Endothelial cell of umbilical vein (primary cell): ENCODE measurements around the gene FLVCR2.

Experiments
- EZH2 ChIP-seq: IDR thresholded peaks from 2 replicates; pipeline ENCODE4 v1.6.1; 2012; ENCODE audit warnings: borderline replicate concordance, low read depth, mild to moderate bottlenecking, moderate library complexity, low read length, inconsistent platforms; ENCODE audit not compliant: severe bottlenecking
- FOS ChIP-seq: IDR thresholded peaks from 2 replicates; pipeline ENCODE4 v1.6.1; 2011; ENCODE audit warnings: mild to moderate bottlenecking, low read length, moderate library complexity, borderline replicate concordance; ENCODE audit not compliant: insufficient read depth
- GATA2 ChIP-seq: IDR thresholded peaks from 2 replicates; pipeline ENCODE4 v1.7.0; 2011; ENCODE audit warnings: low read depth, mild to moderate bottlenecking, moderate library complexity, mixed read lengths, low read length; ENCODE audit not compliant: insufficient read length, insufficient read depth
- JUN ChIP-seq: IDR thresholded peaks from 2 replicates; pipeline ENCODE4 v1.6.1; 2011; ENCODE audit warnings: borderline replicate concordance, low read depth; ENCODE audit not compliant: insufficient read length, insufficient read depth
- MYC ChIP-seq: IDR thresholded peaks from one replicate; pipeline ENCODE4 v1.6.1; 2011; ENCODE audit warnings: mild to moderate bottlenecking, low read depth, low read length
- POLR2A ChIP-seq: IDR thresholded peaks from 2 replicates; pipeline ENCODE4 v1.6.1; 2012; ENCODE audit warnings: low read depth, mild to moderate bottlenecking, control low read depth, low read length
- POLR2AphosphoS5 ChIP-seq: IDR thresholded peaks from 2 replicates; pipeline ENCODE4 v1.6.1; 2012; ENCODE audit warnings: low read depth, mild to moderate bottlenecking, control low read depth, low read length, moderate library complexity; ENCODE audit not compliant: insufficient read depth
- TF ChIP-seq, protein P1 (sequence below), 2 donors: IDR thresholded peaks; 1 replicate in 1 of 2; 2 replicates in 1 of 2; pipeline ENCODE4 v1.5.1; 2011; ENCODE audit warnings: low read length in 2 of 2, mild to moderate bottlenecking in 2 of 2, moderate library complexity in 2 of 2, control low read depth in 1 of 2, inconsistent platforms in 1 of 2, low read depth in 1 of 2; ENCODE audit not compliant: insufficient read depth in 1 of 2; ENCODE audit errors: extremely low read depth in 1 of 2
- TF ChIP-seq, protein P2 (sequence below): IDR thresholded peaks from 2 replicates; pipeline ENCODE4 v1.6.1; 2011; ENCODE audit not compliant: insufficient read depth, insufficient read length

GRCh38 chr14:75657331-75657730 lies 78.9 kb downstream of the FLVCR2 start:
- TF ChIP-seq, protein P1, sequence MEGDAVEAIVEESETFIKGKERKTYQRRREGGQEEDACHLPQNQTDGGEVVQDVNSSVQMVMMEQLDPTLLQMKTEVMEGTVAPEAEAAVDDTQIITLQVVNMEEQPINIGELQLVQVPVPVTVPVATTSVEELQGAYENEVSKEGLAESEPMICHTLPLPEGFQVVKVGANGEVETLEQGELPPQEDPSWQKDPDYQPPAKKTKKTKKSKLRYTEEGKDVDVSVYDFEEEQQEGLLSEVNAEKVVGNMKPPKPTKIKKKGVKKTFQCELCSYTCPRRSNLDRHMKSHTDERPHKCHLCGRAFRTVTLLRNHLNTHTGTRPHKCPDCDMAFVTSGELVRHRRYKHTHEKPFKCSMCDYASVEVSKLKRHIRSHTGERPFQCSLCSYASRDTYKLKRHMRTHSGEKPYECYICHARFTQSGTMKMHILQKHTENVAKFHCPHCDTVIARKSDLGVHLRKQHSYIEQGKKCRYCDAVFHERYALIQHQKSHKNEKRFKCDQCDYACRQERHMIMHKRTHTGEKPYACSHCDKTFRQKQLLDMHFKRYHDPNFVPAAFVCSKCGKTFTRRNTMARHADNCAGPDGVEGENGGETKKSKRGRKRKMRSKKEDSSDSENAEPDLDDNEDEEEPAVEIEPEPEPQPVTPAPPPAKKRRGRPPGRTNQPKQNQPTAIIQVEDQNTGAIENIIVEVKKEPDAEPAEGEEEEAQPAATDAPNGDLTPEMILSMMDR (IDR thresholded peaks at IDR 0.05; ENCODE audit: extremely low read depth in 1 of 2, insufficient read depth in 1 of 2, low read depth in 1 of 2, low read length in 2 of 2) = no peak
- no peak for TF ChIP-seq EZH2
- no peak for TF ChIP-seq POLR2A
- TF ChIP-seq POLR2AphosphoS5 = no peak
- TF ChIP-seq, protein P2, sequence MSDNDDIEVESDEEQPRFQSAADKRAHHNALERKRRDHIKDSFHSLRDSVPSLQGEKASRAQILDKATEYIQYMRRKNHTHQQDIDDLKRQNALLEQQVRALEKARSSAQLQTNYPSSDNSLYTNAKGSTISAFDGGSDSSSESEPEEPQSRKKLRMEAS = no peak
- no peak for TF ChIP-seq GATA2
- TF ChIP-seq MYC = no peak
- TF ChIP-seq FOS = no peak
- no peak for TF ChIP-seq JUN
